ENCODE data around the gene RAPH1. TPM values are rescaled to one million over a fixed set of nuclear protein-coding genes. Genes with fewer than 3 reads are reported as not detected.
A peak's percentile ranks its signal among the peaks of the same experiment; 100 is the strongest.

The RAPH1 gene
- total RNA-seq, 1 experiment from 2014 or later: 2.8 TPM

- no peak for DNase-seq (ENCODE audit: low spot score)
- in situ Hi-C loops (cut with HindIII; ENCODE audit: low sequenced_read_pairs): no loop called here
Measured at GRCh38 chr2:203498161-203498560, 36.9 kb downstream of the RAPH1 start.

GRCh38 chr2:203492965-203493364 is 42.1 kb downstream of the RAPH1 start:
- in situ Hi-C loops (cut with HindIII; ENCODE audit: low sequenced_read_pairs): no loop called here
- no peak for DNase-seq (ENCODE audit: low spot score)

- DNase-seq (ENCODE audit: low spot score): no peak
- in situ Hi-C loops (cut with HindIII; ENCODE audit: low sequenced_read_pairs): no loop called here
Measured at GRCh38 chr2:203490391-203490790, 44.7 kb downstream of the RAPH1 start.

GRCh38 chr2:203489531-203489930 is 45.6 kb downstream of the RAPH1 start:
- no peak for DNase-seq (ENCODE audit: low spot score)
- in situ Hi-C loops (cut with HindIII; ENCODE audit: low sequenced_read_pairs): no loop called here

- in situ Hi-C loops (cut with HindIII; ENCODE audit: low sequenced_read_pairs): no loop called here
- DNase-seq (ENCODE audit: low spot score): peak; percentile 36
Measured at GRCh38 chr2:203484266-203485112, 50.6 kb downstream of the RAPH1 start.

- in situ Hi-C loops (cut with HindIII; ENCODE audit: low sequenced_read_pairs): no loop called here
- no peak for DNase-seq (ENCODE audit: low spot score)
Measured at GRCh38 chr2:203480623-203481022, 54.5 kb downstream of the RAPH1 start.

GRCh38 chr2:203476881-203477280 is 58.2 kb downstream of the RAPH1 start:
- in situ Hi-C loops (cut with HindIII; ENCODE audit: low sequenced_read_pairs): no loop called here
- peak; percentile 20 for DNase-seq (ENCODE audit: low spot score)

- in situ Hi-C loops (cut with HindIII; ENCODE audit: low sequenced_read_pairs): no loop called here
Measured at GRCh38 chr2:203471323-203471722, 63.8 kb downstream of the RAPH1 start.

GRCh38 chr2:203470371-203470770 is 64.7 kb downstream of the RAPH1 start:
- DNase-seq (ENCODE audit: low spot score): no peak
- in situ Hi-C loops (cut with HindIII; ENCODE audit: low sequenced_read_pairs): no loop called here

More at GRCh38 chr2:203471323-203471722, 63.8 kb downstream of the RAPH1 start:
- DNase-seq (ENCODE audit: low spot score): no peak

- no peak for DNase-seq (ENCODE audit: low spot score)
- in situ Hi-C loops (cut with HindIII; ENCODE audit: low sequenced_read_pairs): no loop called here
Measured at GRCh38 chr2:203469546-203469945, 65.6 kb downstream of the RAPH1 start.

GRCh38 chr2:203463266-203463678 is 71.8 kb downstream of the RAPH1 start:
- in situ Hi-C loops (cut with HindIII; ENCODE audit: low sequenced_read_pairs): no loop called here
- DNase-seq (ENCODE audit: low spot score): peak; percentile 13

GRCh38 chr2:203462308-203462707 is 72.8 kb downstream of the RAPH1 start:
- in situ Hi-C loops (cut with HindIII; ENCODE audit: low sequenced_read_pairs): no loop called here
- DNase-seq (ENCODE audit: low spot score): no peak

GRCh38 chr2:203461746-203462145 is 73.4 kb downstream of the RAPH1 start:
- in situ Hi-C loops (cut with HindIII; ENCODE audit: low sequenced_read_pairs): no loop called here
- DNase-seq (ENCODE audit: low spot score): no peak

GRCh38 chr2:203455209-203455608 is 79.9 kb downstream of the RAPH1 start:
- DNase-seq (ENCODE audit: low spot score): no peak
- in situ Hi-C loops (cut with HindIII; ENCODE audit: low sequenced_read_pairs): no loop called here

- peak; percentile 77 for DNase-seq (ENCODE audit: low spot score)
- in situ Hi-C loops (cut with HindIII; ENCODE audit: low sequenced_read_pairs): no loop called here
Measured at GRCh38 chr2:203453858-203454451, 81.1 kb downstream of the RAPH1 start.

GRCh38 chr2:203451689-203452088 is 83.4 kb downstream of the RAPH1 start:
- in situ Hi-C loops (cut with HindIII; ENCODE audit: low sequenced_read_pairs): no loop called here
- DNase-seq (ENCODE audit: low spot score): no peak

- in situ Hi-C loops (cut with HindIII; ENCODE audit: low sequenced_read_pairs): no loop called here
- no peak for DNase-seq (ENCODE audit: low spot score)
Measured at GRCh38 chr2:203451011-203451410, 84.1 kb downstream of the RAPH1 start.

- no peak for DNase-seq (ENCODE audit: low spot score)
- in situ Hi-C loops (cut with HindIII; ENCODE audit: low sequenced_read_pairs): no loop called here
Measured at GRCh38 chr2:203450561-203450960, 84.5 kb downstream of the RAPH1 start.

GRCh38 chr2:203446780-203447179 is 88.3 kb downstream of the RAPH1 start:
- DNase-seq (ENCODE audit: low spot score): no peak
- in situ Hi-C loops (cut with HindIII; ENCODE audit: low sequenced_read_pairs): no loop called here

GRCh38 chr2:203446071-203446481 is 89.0 kb downstream of the RAPH1 start:
- in situ Hi-C loops (cut with HindIII; ENCODE audit: low sequenced_read_pairs): no loop called here
- DNase-seq (ENCODE audit: low spot score): no peak

- DNase-seq (ENCODE audit: low spot score): peak; percentile 29
- in situ Hi-C loops (cut with HindIII; ENCODE audit: low sequenced_read_pairs): no loop called here
Measured at GRCh38 chr2:203444738-203445137, 90.4 kb downstream of the RAPH1 start.
